Measurements from ENCODE around the gene CORO1A.
"Not testable (repeated sequence)": the region's sequence is repeated elsewhere in the genome, so short reads cannot be mapped to it uniquely, and the experiment has no call there.

DNA sequence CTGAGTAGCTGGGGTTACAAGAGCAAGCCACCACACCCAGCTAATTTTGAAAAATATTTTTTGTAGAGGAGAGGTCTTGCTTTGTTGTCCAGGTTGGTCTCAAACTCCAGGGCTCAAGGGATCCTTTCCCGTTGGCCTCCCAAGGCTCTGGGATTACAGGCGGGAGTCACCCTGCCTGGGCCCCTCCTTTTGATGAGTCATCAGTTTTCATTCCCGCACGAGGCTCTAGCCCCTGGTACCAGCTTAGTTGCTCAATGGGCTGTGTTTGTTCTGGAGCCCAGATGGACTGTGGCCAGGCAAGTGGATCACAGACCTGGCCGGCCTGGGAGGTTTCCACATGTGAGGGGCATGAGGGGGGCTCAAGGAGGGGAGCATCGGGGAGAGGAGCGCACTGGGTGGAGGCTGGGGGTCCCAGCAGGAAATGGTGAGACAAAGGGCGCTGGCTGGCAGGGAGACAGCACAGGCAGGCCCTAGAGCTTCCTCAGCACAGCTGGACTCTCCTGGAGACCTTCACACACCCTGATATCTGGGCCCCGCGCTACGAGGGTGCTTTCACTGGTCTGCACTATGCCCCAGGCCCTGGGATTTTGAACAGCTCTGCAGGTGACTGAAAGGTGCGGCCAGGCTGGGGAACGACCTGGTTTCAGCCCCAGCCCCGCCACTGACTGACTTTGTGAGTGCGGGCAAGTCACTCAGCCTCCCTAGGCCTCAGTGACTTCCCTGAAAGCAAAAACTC lies 16.4 kb downstream of the CORO1A start:
- not testable (repeated sequence) for TF ChIP-seq EP300 (IDR thresholded peaks at IDR 0.05); POLR2A (IDR thresholded peaks at IDR 0.05; ENCODE audit: low read depth); POLR2AphosphoS5 (IDR thresholded peaks at IDR 0.05)
- TF ChIP-seq, protein P1, sequence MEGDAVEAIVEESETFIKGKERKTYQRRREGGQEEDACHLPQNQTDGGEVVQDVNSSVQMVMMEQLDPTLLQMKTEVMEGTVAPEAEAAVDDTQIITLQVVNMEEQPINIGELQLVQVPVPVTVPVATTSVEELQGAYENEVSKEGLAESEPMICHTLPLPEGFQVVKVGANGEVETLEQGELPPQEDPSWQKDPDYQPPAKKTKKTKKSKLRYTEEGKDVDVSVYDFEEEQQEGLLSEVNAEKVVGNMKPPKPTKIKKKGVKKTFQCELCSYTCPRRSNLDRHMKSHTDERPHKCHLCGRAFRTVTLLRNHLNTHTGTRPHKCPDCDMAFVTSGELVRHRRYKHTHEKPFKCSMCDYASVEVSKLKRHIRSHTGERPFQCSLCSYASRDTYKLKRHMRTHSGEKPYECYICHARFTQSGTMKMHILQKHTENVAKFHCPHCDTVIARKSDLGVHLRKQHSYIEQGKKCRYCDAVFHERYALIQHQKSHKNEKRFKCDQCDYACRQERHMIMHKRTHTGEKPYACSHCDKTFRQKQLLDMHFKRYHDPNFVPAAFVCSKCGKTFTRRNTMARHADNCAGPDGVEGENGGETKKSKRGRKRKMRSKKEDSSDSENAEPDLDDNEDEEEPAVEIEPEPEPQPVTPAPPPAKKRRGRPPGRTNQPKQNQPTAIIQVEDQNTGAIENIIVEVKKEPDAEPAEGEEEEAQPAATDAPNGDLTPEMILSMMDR (IDR thresholded peaks at IDR 0.05), result not testable (repeated sequence)

All from esophagus muscularis mucosa (tissue), 4 donors.